Stimulated activated CD8-positive, alpha-beta memory T cell treated with anti-CD3 and anti-CD28 coated beads, Interleukin-4, amount 100 ng/mL, for 1 hour (primary cell): Measurements from ENCODE around the gene ITGAL.

Experiments
- DNase-seq, 2 donors: peaks; one replicate each; pipeline ENCODE4 v3.0.0-alpha.2; 2020; ENCODE audit warnings: low read depth in 2 of 2, low spot score in 1 of 2

ITGAL gene

DNA sequence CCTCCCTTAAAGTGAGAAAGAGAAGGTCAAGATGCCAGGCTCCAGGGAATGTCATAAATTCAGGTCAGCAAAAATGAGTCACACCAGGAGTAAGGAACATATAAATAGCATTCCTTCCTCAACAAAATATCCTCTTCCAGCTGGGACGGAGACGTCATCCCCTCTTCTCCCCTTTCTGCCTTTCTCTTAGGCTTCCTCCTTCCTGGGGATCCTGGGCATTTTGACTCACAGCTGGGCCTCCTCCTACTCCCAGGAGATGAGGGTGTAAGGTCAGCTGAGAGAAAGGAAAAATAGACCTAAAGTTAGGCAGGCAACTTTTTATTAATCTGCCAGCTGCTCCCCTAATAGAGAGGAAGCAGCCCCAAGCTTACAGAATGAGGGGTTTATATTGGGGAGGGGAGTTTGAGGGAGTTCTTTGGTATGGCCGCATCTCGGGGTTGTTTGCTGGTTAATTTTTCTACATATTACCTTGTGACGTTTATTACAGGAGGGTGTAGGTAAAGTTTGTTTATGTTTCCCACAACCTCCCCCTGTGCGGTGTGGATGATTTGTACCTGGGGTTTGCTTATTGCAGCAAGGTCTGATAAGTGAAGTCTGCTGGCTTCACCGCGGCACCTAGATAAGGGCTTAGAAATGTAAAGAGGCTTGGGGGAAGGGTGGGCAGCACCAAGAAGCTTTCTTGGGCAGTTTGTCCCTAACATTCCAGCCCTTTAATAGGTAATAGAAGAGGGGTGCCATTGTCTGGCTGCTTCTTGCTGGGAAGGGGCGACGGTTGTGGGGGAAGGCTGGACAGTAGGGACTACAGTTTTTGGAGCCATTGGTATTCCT, 69.2 kb downstream of the ITGAL start:
- DNase-seq: no peak

DNA sequence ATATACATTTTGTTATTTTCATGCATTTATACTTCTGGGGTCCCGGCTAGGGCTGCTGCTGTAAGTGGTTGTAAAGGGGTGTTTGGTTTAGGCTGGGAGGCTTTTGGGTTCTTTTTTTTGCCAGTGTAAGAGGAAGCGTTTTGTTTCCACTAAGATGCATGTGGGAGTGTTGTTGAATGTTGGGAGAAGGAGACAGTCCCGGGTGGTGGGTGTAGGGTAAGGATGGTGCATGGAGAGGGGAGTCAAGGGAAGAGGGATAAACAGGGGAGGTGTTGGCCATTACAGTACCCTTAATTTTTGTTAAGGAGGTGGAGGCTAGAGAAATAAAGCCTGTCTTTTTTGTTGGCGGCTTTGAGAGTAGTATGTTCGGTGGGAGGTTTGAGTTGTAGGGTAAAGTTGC, 70.5 kb downstream of the ITGAL start:
- DNase-seq: no peak

DNA sequence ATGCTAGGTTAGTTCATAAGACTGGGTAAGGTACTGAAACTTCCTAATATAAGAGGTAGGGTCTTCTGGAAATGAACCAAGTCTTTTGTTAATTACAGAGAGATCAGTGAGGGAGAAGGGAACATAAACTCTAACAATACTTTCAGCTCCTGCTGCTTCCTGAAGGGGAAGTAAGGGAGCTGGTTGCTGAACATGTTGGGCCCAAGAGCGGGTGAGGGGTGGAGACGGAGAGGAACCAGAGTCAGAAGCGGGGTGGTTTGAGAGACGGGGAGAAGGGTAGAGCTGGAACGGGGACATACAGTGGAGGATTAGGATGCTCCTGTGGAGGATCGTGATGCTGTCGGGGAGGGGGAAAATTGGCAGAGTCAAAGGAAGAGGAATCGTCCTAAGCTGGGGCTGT, 73.6 kb downstream of the ITGAL start:
- no peak for DNase-seq

- DNase-seq: no peak
Measured at GRCh38 chr16:30548416-30549253, 76.1 kb downstream of the ITGAL start.

DNA sequence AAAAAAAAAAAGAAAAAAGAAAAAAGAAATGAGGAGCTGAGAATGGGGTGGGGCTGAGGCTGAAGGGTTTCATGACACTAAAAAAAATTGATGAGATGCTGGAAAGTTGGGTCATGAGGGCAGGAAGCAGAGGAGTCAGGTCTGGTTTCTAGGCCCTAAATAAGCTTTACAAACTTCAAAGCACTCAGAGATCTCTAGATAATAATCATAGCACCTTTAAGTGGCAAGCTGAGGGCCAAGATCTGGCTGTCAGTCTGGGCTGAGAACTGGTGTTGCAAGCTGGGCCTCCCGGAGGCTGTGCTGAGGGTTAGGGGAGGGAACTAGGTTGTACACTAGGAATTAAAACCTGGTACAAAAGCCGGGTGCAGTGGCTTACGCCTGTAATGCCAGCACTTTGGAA, 79.2 kb downstream of the ITGAL start:
- DNase-seq: peak in 1 of 2 donors; percentile 31

DNA sequence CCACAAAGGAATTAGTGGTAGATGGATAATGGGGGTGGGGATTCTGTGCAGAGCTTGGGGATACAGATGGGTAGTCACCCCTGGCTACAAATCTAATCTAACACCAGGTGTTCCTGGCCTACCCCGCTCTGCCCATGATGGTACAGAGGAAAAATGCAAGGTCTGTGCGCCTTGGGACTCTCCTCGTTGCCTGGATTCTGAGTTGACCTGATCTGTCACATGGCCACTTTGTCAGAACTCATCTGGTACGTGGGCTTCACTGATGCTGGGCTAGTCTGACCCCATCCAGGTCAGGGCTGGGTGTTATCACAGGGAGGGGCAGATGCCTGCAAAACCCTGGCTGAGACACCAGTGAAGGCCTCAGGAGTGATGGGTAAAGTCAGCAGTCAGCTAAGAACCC, 80.4 kb downstream of the ITGAL start:
- no peak for DNase-seq

- no peak for DNase-seq
Measured at GRCh38 chr16:30553393-30553899, 80.9 kb downstream of the ITGAL start.

DNA sequence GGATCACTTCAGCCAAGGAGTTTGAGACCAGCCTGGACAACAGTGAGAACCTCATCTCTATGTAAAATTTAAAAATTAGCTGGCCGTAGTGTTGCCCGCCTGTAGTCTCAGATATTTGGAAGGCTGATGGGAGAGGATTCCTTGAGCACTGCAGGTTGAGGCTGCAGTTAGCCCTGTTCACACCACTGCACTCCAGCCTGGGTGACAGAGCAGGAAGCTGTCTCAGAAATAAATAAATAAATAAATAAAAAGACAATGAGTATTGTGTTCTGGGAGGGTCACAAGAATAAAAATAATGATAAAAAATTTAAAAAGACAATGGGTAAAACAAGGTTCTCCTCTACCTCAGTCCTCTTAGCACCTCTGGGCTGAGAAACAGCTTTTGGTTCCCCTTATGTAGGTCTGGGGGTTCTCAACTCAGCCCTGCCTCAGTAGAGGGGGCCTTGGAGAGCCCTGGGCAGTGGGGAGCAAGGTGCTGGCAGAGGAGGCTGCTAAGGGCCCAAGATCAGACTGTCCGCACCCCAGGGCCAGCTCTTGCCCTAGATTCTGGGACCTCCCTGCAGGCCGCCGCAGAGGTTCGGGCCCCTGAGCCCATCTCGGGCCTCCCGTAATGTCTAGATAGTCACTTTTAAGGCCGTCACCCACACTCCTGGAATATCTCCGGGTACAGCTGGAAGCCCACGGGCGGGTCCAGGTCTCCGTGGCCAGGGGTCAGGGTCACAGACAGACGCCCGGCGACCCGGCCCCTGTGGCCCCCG, 82.2 kb downstream of the ITGAL start:
- DNase-seq: no peak

DNA sequence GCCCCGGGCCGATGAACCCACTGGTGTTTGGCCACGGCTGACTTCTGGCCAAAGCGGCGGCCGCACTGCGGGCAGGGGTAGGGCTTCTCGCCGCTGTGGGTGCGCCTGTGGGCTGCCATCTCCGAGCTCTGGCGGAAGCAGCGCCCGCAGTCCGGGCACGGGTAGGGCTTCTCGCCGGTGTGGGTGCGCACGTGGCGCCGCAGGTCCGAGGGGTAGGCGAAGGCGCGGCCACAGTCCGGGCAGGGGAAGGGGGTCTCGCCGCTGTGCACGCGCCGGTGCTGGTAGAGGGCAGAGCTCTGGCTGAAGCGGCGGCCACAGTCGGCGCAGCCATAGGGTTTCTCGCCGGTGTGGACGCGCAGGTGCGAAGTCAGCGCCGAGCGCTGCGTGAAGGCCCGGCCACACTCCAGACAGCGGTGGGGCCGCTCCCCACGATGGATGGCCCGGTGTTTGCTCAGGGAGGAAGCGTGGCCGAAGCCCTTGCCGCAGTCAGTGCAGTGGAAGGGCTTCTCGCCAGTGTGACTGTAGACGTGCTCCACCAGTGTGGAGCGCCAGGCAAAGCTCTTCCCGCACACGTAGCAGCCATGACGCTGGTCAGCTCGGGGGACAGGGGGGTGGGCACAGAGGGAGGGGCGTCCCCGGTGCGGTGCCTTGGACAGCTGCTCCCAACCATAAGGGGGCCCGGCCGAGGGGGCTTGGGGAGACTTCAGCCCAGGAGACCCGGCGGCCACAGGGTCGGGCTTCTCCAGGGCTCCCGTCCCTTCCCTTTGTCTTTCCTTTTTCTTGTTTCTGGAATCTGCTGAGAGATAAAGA, 83.0 kb downstream of the ITGAL start:
- DNase-seq: no peak

DNA sequence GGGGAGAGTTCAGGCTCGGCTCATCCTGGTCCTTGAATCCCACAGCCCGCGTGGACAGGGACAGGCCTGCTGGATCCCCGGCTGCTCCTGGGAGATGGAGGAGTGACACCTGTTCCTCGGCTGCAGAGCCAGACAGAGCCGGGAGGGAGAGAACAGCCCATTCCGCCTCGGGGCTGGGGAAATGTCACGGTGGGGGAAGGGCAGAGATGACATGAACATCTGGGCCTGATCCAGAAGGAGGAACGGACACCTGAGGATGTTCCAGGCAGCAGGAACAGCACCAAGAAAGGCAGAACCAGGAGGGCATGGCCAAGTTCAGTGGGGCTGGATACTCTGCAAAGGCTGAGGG, 83.6 kb downstream of the ITGAL start:
- no peak for DNase-seq

GRCh38 chr16:30557707-30557956, 85.1 kb downstream of the ITGAL start:
- DNase-seq: no peak

DNA sequence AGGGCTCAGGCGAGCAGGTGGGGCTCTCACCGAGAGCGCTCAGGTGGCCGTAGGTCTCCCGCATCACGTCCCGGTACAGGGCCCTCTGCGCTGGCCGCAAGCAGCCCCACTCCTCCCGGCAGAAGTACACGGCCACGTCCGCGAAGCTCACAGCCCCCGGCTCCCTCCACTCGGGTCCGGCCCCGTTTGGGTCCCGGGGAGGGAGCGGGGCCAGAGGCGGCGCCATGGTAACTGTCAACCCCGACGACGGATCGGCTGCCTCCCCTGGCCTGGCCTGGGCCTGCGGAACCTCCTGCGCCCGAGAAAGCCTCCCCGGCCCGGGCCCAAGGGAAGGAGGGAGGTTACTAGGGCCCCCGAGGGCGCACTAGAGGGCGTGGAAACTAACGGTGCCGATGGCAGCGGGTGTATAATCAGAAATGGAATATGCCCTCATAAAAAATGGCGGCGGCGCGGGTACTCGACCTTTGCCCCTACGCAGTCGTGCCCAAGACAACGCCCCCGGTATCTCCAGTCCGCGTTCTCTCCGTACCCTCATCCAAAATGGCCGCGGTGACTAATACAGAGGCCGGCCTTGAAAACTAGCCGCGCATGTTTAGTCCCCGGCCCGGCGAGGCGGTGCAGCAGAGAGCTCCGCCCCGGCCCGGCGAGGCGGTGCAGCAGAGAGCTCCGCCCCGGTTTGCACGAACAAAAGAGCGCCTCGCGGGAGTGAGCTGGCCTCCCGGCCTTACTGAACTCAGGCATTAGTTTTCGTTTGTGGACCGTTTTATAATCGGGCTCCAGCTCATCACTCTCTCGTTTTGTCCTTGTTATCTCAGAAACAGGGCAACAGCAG, 85.6 kb downstream of the ITGAL start, which contains the start of gene ZNF764:
ZNF764 (minus strand) TSS at position 418 of the 832 bp plus-strand sequence; CDS start at position 226, 192 bp downstream.
- DNase-seq: peak; percentile 86 to 94

DNA sequence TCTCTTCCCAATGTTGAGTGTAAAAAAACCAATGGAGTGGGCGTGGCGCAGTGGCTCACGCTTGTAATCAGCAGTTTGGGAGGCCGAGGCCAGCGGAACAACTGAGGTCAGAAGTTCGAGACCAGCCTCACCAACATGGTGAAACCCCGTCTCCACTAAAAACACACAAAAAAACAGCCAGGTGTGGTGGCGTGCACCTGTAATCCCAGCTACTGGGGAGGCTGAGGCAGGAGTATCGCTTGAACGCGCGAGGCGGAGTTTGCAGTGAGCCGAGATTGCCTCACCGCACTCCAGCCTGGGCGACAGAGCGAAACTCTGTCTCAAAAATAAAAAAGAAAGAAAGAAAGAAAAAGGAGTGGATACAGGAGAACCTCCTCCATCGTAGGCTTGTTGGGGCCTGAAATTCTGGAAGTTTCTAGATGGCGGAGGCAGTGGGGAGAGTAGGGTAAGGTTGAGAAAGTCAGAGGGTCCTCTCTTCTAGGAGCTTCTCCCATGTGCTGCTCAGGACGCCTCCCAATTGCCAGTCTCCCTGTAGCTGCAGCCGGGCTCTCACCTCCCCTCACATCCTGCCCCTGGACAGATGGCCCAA, 86.3 kb downstream of the ITGAL start:
- DNase-seq: no peak

DNA sequence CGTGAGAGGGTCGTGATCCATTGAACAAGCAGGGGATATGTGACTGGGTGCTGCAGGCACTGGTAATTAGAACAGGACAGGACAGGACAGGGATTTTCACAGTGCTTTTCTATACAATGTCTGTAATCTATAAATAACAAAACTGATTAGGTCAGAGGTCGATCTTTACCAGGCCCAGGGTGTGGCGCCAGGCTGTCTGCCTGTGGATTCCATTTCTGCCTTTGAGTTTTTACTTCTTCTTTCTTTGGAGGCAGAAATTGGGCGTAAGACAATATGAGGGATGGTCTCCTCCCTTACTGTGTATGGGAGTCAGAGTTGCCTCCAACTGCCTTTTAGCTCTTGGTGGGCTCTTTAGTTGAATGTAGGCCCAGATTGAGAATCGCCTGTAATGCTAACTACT, 87.1 kb downstream of the ITGAL start:
- DNase-seq: no peak

GRCh38 chr16:30561089-30561816, 88.7 kb downstream of the ITGAL start:
- DNase-seq: no peak

DNA sequence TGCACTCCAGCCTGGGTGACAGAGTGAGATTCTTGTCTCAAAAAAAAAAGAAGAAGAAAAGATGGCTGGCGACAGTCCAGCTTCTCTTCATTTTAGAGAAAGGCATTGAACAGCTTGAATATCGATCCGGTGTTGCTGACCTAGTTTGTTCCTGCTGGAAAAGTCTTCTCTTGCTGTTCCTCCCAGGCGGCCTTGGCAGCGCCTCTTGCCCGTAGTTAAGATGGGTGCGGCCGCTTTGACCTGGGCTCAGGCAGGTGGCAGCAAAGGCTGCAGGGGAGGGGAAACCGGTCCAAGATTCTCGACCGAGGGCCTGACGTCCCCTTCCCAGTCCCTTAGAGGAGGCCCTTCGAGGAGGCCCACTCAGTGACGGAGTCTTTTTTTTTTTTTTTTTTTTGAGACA, 89.5 kb downstream of the ITGAL start:
- no peak for DNase-seq

DNA sequence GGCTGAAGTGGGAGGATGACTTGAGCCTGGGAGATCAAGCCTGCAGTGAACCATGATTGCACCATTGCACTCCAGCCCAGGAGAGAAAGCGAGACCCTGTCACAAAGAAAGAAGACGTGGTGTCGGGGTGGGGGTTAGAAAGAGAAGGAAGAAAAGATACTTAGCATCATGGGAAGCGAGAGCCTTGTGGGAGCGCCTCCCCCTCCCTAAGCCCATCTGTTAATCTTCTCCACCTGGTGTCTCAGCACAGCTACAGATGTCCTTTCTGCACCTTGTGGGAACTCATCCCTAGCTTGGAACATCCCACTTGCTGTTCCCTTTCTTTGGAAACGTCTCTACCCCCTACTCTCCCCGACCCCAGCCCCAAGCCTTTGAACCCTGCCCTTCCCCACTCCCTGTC, 93.0 kb downstream of the ITGAL start:
- DNase-seq: no peak

DNA sequence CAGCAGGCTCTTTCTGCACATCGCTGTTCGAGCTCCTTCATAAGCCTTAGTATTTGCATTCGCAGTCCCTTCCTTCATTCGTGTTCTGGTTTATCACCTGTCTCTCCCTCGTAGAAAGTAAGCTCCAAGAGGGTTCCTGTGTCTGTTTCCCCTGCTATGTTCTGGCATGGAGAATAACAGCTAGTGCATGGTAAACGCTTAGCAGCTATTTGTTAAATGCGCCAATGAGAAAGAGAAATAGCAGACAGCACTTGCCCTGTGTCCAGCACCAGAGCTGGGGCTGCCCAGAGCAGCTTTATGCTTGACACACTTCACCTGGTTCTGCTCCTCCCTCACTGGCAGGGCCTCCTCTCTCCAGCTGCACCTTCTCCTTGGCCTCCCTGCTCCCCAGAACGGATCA, 93.4 kb downstream of the ITGAL start:
- no peak for DNase-seq

DNA sequence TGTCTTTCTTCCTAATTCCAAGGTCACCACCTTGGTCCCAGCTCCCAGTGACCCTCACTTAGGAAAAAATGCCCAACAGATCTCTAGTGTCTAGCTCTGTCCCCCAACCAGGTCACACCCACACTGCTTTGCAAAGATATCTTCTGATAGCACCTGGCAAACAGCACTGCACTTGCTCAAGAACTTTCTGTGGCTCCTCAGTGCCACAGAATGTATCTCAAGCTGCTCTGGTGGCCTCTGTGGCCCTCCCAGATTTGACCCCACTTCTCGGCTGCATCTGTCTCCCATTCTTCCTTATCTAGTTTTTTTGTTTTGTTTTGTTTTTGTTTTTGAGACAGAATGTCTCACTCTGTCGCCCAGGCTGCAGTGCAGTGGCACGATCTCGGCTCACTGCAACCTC, 94.0 kb downstream of the ITGAL start:
- DNase-seq: no peak
